Spleen (tissue), 7 donors: Measurements from ENCODE around the gene KIF6.

Experiments used
- CTCF ChIP-seq, 11 experiments: fragments of 200-600 bp in 7 of 11; fragments of 450-650 bp in 4 of 11; sonication (generic) in 4 of 11; IDR thresholded peaks in 8 of 11; conservative IDR thresholded peaks in 3 of 11; 1 replicate in 7 of 11; 2 replicates in 4 of 11; pipeline versions ENCODE4 v1.4.0 to v1.8.0; 2016 to 2021; ENCODE audit warnings: antibody characterized with exemption in 11 of 11, inconsistent platforms in 4 of 11, mild to moderate bottlenecking in 1 of 11
- POLR2A ChIP-seq, 3 donors: fragments of 450-650 bp; IDR thresholded peaks; one replicate each; pipeline ENCODE4 v1.5.1; 2017; ENCODE audit warnings: antibody characterized with exemption in 3 of 3, mild to moderate bottlenecking in 1 of 3
- POLR2AphosphoS5 ChIP-seq, 3 donors: sonication (generic); formaldehyde crosslinking; IDR thresholded peaks; one replicate each; pipeline ENCODE4 v1.5.1; 2017; ENCODE audit warnings: antibody characterized with exemption in 3 of 3
- donor health status: DM: no; HTN: no; CAD: no; lungs with moderate emphysema.
- donor health status: DM: no; HTN: no; CAD: no.
- donor health status: DM: no; HTN: no; CAD: no.

- TF ChIP-seq CTCF (IDR thresholded peaks at IDR 0.05 in 8 of 11, conservative IDR thresholded peaks at IDR 0.05 in 3 of 11) (no peak), POLR2AphosphoS5 (IDR thresholded peaks at IDR 0.05) (no peak), POLR2A (IDR thresholded peaks at IDR 0.05) (no peak)
Observed at GRCh38 chr6:39378175-39378959, 346.8 kb downstream of the KIF6 start.
